WI38 (cell line): ENCODE results near the gene FER.

Source experiments
- H3K4me3 ChIP-seq: 2 replicates; pipeline ENCODE4 v1.5.1; 2011; ENCODE audit warnings: low read depth, mild to moderate bottlenecking, control low read depth, low read length
- CTCF ChIP-seq: IDR thresholded peaks from 2 replicates; pipeline ENCODE4 v1.5.1; 2012; ENCODE audit warnings: low read depth, mild to moderate bottlenecking, control low read depth, low read length

FER gene

GRCh38 chr5:108801301-108801700, 53.6 kb downstream of the FER start:
- no peak for TF ChIP-seq CTCF
- peak overlapping the region; percentile 25 for H3K4me3 ChIP-seq

GRCh38 chr5:108801776-108802175, 54.1 kb downstream of the FER start:
- TF ChIP-seq CTCF, result no peak

GRCh38 chr5:108810717-108811116, 63.0 kb downstream of the FER start:
- no peak for TF ChIP-seq CTCF
- H3K4me3 ChIP-seq, result no peak overlapping the region

More at GRCh38 chr5:108801776-108802175, 54.1 kb downstream of the FER start:
- peak overlapping the region; percentile 25 for H3K4me3 ChIP-seq

- TF ChIP-seq CTCF, result no peak
- H3K4me3 ChIP-seq, result no peak overlapping the region
Measured at GRCh38 chr5:108813673-108814072, 66.0 kb downstream of the FER start.

GRCh38 chr5:108814551-108814950, 66.9 kb downstream of the FER start:
- no peak overlapping the region for H3K4me3 ChIP-seq
- no peak for TF ChIP-seq CTCF

GRCh38 chr5:108818613-108819272, 71.0 kb downstream of the FER start:
- no peak overlapping the region for H3K4me3 ChIP-seq
- no peak for TF ChIP-seq CTCF

GRCh38 chr5:108820983-108821382, 73.3 kb downstream of the FER start:
- no peak overlapping the region for H3K4me3 ChIP-seq
- no peak for TF ChIP-seq CTCF
